ENCODE data around the gene EPHB2.

The EPHB2 gene

GRCh38 chr1:22889213-22889827 lies 178.7 kb downstream of the EPHB2 start:
- peak; percentile 49 for DNase-seq

GRCh38 chr1:22892789-22893188 lies 182.2 kb downstream of the EPHB2 start:
- no peak for DNase-seq

GRCh38 chr1:22893292-22893691 lies 182.7 kb downstream of the EPHB2 start:
- no peak for DNase-seq

- DNase-seq = no peak
These were observed 184.7 kb downstream of the EPHB2 start for GRCh38 chr1:22895357-22895756.

GRCh38 chr1:22896184-22896583 lies 185.5 kb downstream of the EPHB2 start:
- DNase-seq = no peak

GRCh38 chr1:22900451-22900850 lies 189.8 kb downstream of the EPHB2 start:
- DNase-seq = no peak

GRCh38 chr1:22903113-22903512 lies 192.5 kb downstream of the EPHB2 start:
- peak; percentile 39 for DNase-seq

- DNase-seq = no peak
These were observed 196.3 kb downstream of the EPHB2 start for GRCh38 chr1:22906968-22907367.

- no peak for DNase-seq
These were observed 196.9 kb downstream of the EPHB2 start for GRCh38 chr1:22907528-22907927.

- no peak for DNase-seq
These were observed 198.3 kb downstream of the EPHB2 start for GRCh38 chr1:22908880-22909426.

GRCh38 chr1:22910286-22910685 lies 199.6 kb downstream of the EPHB2 start:
- DNase-seq = no peak

GRCh38 chr1:22910986-22911651 lies 200.5 kb downstream of the EPHB2 start:
- DNase-seq = no peak

- no peak for DNase-seq
These were observed 201.7 kb downstream of the EPHB2 start for GRCh38 chr1:22912311-22912710.

- DNase-seq = no peak
These were observed 202.9 kb downstream of the EPHB2 start for GRCh38 chr1:22913421-22914141.

GRCh38 chr1:22914156-22914555 lies 203.5 kb downstream of the EPHB2 start:
- no peak for DNase-seq

GRCh38 chr1:22914633-22915217 lies 204.1 kb downstream of the EPHB2 start:
- no peak for DNase-seq

- no peak for DNase-seq
These were observed 204.6 kb downstream of the EPHB2 start for GRCh38 chr1:22915231-22915630.

GRCh38 chr1:22915816-22916470 lies 205.3 kb downstream of the EPHB2 start:
- no peak for DNase-seq

- no peak for DNase-seq
These were observed 205.8 kb downstream of the EPHB2 start for GRCh38 chr1:22916471-22916820.

- no peak for DNase-seq
These were observed 207.3 kb downstream of the EPHB2 start for GRCh38 chr1:22917989-22918388.

- DNase-seq = no peak
These were observed 208.0 kb downstream of the EPHB2 start for GRCh38 chr1:22918644-22919043.

GRCh38 chr1:22919341-22920025 lies 208.8 kb downstream of the EPHB2 start:
- DNase-seq = peak; percentile 62

All from fibroblast of skin of right quadriceps (primary cell).